Measurements from ENCODE around the gene IL3.
A peak's percentile ranks its signal among the peaks of the same experiment; 100 is the strongest.

The IL3 gene, protein sequence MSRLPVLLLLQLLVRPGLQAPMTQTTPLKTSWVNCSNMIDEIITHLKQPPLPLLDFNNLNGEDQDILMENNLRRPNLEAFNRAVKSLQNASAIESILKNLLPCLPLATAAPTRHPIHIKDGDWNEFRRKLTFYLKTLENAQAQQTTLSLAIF

DNA sequence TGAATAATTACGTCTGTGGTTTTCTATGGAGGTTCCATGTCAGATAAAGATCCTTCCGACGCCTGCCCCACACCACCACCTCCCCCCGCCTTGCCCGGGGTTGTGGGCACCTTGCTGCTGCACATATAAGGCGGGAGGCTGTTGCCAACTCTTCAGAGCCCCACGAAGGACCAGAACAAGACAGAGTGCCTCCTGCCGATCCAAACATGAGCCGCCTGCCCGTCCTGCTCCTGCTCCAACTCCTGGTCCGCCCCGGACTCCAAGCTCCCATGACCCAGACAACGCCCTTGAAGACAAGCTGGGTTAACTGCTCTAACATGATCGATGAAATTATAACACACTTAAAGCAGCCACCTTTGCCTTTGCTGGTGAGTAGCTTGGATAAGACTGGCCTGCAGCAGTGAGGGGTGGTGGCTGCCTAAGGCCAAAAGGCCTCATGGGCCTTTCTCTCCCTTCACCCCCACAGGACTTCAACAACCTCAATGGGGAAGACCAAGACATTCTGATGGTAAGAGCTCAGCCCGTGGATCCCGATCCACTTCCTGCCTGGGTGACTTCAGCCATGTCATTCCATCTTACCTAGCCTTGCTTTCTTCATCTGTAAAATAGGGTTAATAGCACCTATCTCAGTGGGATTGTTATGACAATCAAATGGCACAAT lies at the start of gene IL3:
IL3 (plus strand) TSS at position 155 of the 661 bp plus-strand sequence; CDS start at position 207, 52 bp downstream.
- ATAC-seq (ENCODE audit: low read depth) (no peak), DNase-seq (ENCODE audit: low spot score in 2 of 2) (no peak)
- H3K9me3 Mint-ChIP-seq, result no peaks in the 10 kb centered on the region
- peaks cover 3% of the 10 kb centered on the region for H3K27me3 Mint-ChIP-seq
- H3K36me3 Mint-ChIP-seq, result no peaks in the 10 kb centered on the region
- H3K4me3 Mint-ChIP-seq, result no peak within 1 kb of the TSS
- H3K4me1 Mint-ChIP-seq, result peaks cover 10% of the 10 kb centered on the region
- H3K27ac Mint-ChIP-seq, result no peak within 1 kb of the TSS

DNA sequence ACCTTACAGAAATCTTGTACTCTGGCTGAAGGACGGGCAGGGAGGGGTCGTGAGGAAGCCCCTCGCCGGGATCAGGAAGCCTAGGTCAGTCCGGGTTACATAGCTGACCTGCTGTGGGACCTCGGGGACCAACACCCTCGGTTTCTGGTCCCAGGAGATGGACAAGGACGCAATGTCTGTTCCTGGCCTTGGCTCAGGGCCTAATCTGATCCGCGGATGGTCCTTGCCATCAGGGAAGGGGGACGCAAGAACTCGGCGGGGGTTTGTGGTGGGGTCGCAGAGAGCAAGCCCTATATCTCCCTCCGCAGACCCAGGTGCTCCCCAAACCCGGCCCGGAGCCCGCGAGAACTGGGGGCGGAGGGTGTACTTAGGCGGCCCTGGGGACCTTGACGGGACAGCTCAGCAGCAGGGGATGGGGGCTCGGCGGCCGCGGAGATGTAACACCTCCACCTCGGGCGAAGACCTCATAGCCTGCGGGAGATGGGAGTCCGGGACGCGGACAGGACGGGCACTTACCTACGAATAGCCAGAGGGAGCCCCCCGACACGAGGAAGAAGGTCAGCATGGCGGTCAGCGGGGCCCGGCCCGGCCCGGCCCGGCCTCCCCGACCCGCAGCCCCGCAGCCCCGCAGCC lies 49.4 kb upstream of the IL3 start:
- no peak for ATAC-seq (ENCODE audit: low read depth)
- peaks cover 20% of the 10 kb centered on the region for H3K27me3 Mint-ChIP-seq
- no peak for DNase-seq (ENCODE audit: low spot score in 2 of 2)

DNA sequence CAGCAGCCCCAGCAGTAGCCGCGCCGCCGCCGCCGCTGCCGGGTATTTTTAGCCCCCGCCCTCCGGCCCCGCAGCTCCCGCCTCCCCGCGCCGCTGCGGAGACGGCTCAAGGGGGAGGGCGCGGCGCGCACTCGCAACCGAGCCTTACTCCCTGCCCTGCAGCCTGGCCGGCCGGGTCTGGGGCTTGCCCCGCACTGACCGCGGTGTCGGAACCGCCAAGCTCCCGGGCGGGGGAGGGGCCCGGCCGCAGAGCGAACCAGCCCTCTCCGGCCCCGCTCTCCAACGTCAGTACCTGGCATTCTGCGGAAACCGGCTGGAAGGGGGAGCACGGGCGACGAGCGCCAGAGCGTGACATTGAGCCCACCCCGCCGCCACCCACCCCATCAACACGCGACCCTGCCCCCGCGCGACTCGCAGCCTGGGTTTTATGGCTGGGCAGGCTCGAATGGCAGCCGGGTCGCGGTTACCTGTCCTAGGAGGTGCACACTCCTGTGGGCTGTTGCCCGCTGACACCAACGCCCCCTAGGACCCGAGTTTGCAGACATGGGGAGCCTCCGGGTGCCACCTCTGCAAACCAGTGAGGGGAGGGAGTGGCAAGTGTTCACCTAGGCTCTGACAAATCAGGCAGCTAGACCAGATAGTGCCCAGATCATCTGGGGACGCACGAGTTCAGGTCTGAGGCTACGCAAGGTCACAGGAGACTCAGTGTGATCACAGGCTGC lies 48.7 kb upstream of the IL3 start, which contains the start of gene ACSL6:
ACSL6 (minus strand) TSS at position 37 of the 722 bp plus-strand sequence. CDS start 105 bp downstream, outside the sequence.
- Mint-ChIP-seq H3K4me1 (peaks cover 11% of the 10 kb centered on the region), H3K27me3 (peaks cover 22% of the 10 kb centered on the region), H3K4me3 (peak within 1 kb of the TSS; percentile 81), H3K27ac (no peak within 1 kb of the TSS), H3K9me3 (no peaks in the 10 kb centered on the region), H3K36me3 (no peaks in the 10 kb centered on the region)
- ATAC-seq (ENCODE audit: low read depth) (peak; percentile 68), DNase-seq (ENCODE audit: low spot score in 2 of 2) (peak; percentile 20 to 51)

More for the DNA sequence above, 49.4 kb upstream of the IL3 start:
- Mint-ChIP-seq H3K27ac (no peak overlapping the region), H3K36me3 (no peaks in the 10 kb centered on the region), H3K4me1 (peaks cover 10% of the 10 kb centered on the region), H3K9me3 (no peaks in the 10 kb centered on the region), H3K4me3 (peak overlapping the region; percentile 81)

DNA sequence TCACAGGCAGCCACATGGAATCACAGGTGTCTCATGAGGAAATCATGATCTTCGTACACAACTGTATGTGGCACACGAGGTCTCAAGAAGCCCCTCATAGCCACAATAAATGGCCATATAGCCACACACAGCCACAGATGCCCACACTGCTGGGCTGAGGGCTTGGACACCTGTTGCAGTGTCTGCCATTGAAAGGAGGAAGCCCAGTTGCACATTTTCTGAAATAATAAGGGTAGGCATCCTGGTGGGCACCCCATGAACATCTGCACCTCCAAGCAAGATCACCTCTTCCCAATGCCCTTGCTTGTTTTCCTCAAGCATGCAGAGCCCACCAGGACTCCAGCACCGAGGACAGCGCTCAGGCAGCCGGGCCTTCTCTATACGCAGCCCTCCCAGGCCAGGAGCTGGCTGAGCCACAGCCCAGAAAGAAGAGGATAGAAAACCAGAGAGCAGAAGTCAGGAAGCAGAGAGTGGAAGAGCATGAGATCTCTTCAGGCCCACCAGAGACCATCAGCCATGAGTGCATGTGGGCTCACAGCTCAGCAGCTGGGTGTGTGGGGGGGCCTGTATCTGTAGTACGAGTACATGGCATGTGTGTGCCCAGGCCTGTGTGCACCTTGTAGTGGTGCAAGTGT lies 48.0 kb upstream of the IL3 start:
- Mint-ChIP-seq H3K27ac (no peak overlapping the region), H3K9me3 (no peaks in the 10 kb centered on the region), H3K4me1 (peaks cover 15% of the 10 kb centered on the region), H3K36me3 (no peaks in the 10 kb centered on the region), H3K27me3 (peaks cover 25% of the 10 kb centered on the region), H3K4me3 (peak overlapping the region; percentile 75)
- DNase-seq (ENCODE audit: low spot score in 2 of 2), result no peak
- ATAC-seq (ENCODE audit: low read depth), result no peak

DNA sequence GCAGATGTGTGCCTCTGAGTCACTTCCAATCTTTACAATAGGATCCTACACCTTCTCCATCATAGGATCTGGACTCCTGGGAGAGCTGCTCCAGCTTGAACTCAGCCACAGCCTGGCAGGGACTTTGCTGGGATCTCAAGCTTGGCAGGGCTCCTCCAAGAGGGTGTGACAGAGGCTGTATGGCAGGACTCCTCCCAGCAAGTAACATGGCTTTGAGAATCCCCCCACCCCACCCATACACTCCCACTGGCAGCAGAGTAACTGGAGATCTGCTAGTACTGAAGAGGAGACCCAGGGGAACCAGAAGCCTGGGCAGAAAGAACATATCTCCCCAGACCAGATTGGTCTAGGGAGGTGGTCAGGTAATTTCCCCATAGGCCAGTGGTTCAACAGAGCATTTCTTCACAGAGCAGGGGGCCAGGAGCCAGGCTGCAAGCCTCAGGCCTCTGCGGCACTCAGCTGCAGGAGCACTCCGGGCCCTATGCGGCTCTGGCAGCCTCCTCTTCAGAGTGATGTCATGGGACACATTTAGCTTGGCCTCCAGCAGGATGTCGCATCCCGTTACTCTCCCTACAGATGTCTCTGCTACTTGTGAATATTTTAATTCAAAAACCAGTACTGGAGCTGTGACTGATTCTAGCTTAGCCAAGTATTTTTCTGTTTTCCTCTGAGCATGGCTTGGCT lies 47.3 kb upstream of the IL3 start:
- no peak overlapping the region for H3K27ac Mint-ChIP-seq
- peaks cover 20% of the 10 kb centered on the region for H3K4me1 Mint-ChIP-seq
- DNase-seq (ENCODE audit: low spot score in 2 of 2), result no peak

DNA sequence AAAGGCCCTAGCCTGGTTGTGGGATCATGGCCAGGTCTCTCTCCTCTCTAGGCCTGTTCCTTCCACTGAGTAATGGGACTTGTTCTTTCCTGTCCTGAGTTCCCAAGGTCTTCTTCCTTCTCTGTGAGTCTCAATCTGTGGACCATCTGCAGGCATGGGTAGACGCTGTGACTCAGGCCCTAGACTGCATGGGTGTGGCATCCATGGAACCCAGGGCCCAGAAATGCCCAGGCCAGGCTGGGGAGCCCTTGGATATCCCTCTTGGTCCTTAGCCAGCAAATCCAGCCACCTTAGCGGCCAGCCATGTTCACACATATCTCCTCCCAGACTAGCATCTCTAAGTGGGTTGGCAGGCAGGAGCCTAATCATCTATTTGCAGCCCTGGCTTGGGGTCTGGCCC lies 46.7 kb upstream of the IL3 start:
- Mint-ChIP-seq H3K4me1 (peaks cover 20% of the 10 kb centered on the region), H3K9me3 (no peaks in the 10 kb centered on the region), H3K27me3 (peaks cover 26% of the 10 kb centered on the region), H3K36me3 (no peaks in the 10 kb centered on the region), H3K4me3 (peak overlapping the region; percentile 4), H3K27ac (no peak overlapping the region)
- DNase-seq (ENCODE audit: low spot score in 2 of 2), result no peak
- ATAC-seq (ENCODE audit: low read depth), result no peak

More for the DNA sequence above, 47.3 kb upstream of the IL3 start:
- Mint-ChIP-seq H3K4me3 (no peak overlapping the region), H3K36me3 (no peaks in the 10 kb centered on the region), H3K27me3 (peaks cover 28% of the 10 kb centered on the region), H3K9me3 (no peaks in the 10 kb centered on the region)
- ATAC-seq (ENCODE audit: low read depth), result no peak

DNA sequence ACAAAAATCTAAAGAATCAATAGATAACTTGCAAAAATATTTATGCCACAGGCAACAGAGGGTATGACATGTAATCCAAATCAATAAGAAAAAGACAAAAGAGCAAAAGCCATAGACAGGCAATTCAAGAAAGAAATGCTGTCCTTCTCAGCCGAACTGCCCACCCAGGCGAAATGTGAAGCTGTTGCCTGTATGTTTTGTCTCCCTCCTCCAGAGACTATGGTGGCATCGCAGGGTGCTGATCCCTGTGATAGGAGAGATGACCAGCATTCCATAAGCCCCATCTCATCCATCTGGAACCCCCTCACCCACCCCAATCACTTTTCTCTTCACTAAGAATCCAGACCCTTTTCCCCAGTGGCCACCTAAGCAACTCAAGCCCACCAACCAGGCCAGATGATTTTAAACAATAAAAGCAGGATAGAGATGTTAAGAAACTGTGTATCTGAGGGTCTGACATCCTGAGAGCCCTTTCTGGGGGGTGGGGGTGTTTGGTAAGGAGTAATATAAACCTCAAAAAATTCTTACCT lies 43.7 kb upstream of the IL3 start:
- Mint-ChIP-seq H3K36me3 (no peaks in the 10 kb centered on the region), H3K27me3 (peaks cover 24% of the 10 kb centered on the region), H3K4me1 (peaks cover 23% of the 10 kb centered on the region)

DNA sequence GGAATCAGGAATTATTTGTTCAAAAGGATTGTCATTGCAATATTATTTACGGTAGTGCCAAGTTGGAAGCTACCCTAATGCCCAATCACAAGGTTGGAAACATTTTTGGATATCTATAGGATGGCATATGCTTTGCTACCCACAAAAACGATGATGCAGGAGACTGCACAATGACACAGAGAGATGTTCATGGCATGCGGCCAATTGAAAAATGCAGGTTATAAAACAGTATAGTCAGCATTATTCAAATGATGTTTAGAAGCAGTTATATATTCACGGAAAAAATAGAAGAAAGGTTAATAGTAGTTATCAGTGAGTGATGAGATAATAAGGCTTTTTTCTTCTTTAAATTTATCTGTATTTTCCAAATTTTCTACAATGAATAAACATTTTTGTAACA lies 43.1 kb upstream of the IL3 start:
- Mint-ChIP-seq H3K27ac (no peak overlapping the region), H3K4me3 (no peak overlapping the region), H3K36me3 (no peaks in the 10 kb centered on the region), H3K9me3 (no peaks in the 10 kb centered on the region), H3K27me3 (peaks cover 24% of the 10 kb centered on the region), H3K4me1 (peaks cover 23% of the 10 kb centered on the region)
- no peak for ATAC-seq (ENCODE audit: low read depth)
- no peak for DNase-seq (ENCODE audit: low spot score in 2 of 2)

More for the DNA sequence above, 43.7 kb upstream of the IL3 start:
- DNase-seq (ENCODE audit: low spot score in 2 of 2) (no peak), ATAC-seq (ENCODE audit: low read depth) (no peak)
- no peak overlapping the region for H3K4me3 Mint-ChIP-seq
- no peak overlapping the region for H3K27ac Mint-ChIP-seq
- H3K9me3 Mint-ChIP-seq, result no peaks in the 10 kb centered on the region

DNA sequence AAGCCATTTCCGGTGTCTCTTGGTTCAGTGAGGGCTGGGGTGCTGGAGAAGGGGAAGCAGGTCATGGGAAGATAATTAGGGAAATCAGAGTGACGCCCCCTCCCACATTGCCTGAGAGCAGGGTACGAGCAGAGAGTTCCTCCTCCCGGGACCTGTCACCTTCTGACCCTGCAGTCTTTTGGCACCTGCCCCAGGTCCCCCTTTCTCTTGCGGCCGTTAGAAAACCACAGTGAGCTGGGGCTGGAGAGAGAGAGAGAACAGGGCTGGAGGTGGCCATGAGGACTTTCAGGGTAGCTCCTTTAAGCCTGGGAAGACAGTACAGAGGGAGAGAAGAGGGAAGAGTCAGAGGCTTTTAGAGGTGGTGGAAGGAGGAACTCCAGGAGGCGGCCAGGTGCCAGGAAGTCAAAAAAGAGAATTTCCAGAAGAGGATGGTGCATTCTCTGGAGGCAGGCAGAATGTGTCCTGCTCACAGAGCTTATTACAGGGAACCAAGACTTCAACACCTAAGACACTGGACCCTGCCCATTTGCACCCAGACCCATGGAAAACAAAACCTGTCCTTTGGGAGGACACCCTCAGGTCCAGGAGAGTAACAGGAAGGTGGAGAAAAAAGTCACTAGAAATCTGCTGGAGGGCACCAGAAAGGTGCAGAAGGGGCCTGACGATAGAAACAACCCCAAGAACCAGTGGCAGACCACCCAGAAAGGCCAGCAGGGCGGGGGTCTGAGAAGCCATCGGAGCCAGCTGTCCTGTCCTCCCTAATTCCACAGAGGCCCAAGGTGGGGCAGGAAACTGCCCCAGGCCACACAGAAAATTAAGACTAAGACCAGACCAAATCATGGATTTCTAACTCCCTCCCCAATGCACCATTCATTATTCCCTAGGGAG lies 42.5 kb upstream of the IL3 start:
- Mint-ChIP-seq H3K4me3 (no peak overlapping the region), H3K36me3 (no peaks in the 10 kb centered on the region), H3K4me1 (peaks cover 23% of the 10 kb centered on the region), H3K9me3 (no peaks in the 10 kb centered on the region), H3K27me3 (peaks cover 21% of the 10 kb centered on the region), H3K27ac (no peak overlapping the region)
- ATAC-seq (ENCODE audit: low read depth) (no peak), DNase-seq (ENCODE audit: low spot score in 2 of 2) (peak in 1 of 2 donors; percentile 7)

DNA sequence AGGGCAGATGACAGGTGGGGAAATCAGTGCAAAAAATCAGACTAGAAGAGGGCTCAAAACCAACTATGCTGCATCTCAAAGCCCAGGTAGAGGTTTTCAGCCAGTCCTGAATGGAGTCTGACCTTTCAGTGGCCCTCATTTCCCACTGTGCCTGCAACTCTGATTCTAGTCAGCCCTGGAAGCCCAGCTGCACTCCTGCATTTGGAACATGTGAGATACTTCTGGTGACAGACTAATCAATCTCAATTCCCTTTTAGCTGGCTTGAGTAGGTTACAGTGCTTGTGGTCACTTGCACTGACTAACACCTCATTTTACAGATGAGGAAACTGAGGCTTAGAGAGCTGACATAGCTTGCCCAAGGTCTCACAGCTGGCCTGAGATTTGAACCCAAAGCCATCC lies 41.1 kb upstream of the IL3 start:
- Mint-ChIP-seq H3K4me1 (peaks cover 23% of the 10 kb centered on the region), H3K27ac (no peak overlapping the region), H3K27me3 (peaks cover 16% of the 10 kb centered on the region), H3K4me3 (no peak overlapping the region), H3K36me3 (no peaks in the 10 kb centered on the region), H3K9me3 (no peaks in the 10 kb centered on the region)
- ATAC-seq (ENCODE audit: low read depth), result no peak
- DNase-seq (ENCODE audit: low spot score in 2 of 2), result no peak

DNA sequence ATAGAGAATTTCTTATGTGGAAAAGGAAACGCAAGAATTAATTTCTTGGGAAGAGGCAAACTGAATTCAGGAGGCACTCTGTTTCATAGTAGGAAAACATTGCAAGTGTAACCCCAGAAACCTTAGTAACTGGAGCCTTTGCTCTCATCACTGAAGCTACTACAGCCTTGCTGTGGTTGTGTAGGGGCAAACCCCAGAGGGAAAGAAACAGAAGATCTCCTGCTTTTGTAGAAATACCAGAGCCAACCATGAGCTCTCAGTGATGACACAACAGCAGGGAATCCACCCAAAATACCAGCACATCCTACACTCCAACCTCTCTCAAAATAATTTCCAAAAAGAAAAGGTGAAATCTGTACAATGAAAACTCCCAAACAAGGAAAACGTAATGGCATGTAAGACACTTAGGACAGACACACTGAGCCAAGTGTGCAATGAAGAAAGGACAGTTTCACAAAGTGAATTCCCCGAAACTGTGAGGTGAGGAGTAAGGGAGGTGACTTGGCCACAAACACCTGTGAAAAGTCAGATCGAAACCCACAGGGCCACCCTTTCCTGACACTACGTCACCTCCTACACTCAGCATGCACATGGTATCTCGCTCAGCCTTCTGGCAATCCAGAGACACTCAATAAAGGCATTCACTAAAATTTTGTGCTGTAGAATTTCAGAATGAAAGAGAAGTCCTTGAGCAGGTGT lies 40.4 kb upstream of the IL3 start:
- H3K9me3 Mint-ChIP-seq, result no peaks in the 10 kb centered on the region
- peaks cover 23% of the 10 kb centered on the region for H3K4me1 Mint-ChIP-seq
- H3K27me3 Mint-ChIP-seq, result peaks cover 16% of the 10 kb centered on the region
- DNase-seq (ENCODE audit: low spot score in 2 of 2) (peak in 1 of 2 donors; percentile 31), ATAC-seq (ENCODE audit: low read depth) (peak; percentile 94)
- H3K4me3 Mint-ChIP-seq, result no peak overlapping the region
- H3K36me3 Mint-ChIP-seq, result no peaks in the 10 kb centered on the region
- H3K27ac Mint-ChIP-seq, result peak overlapping the region; percentile 26
